ENCODE measurements around the gene SPSB3. TPM values are rescaled to one million over a fixed set of nuclear protein-coding genes. Genes with fewer than 3 reads are reported as not detected.

Gene SPSB3
- total and polyA plus RNA-seq, 4 donors = 27.7 to 60.5 (median 37.8) TPM

- H3K4me3 ChIP-seq (ENCODE audit: low read depth in 1 of 3, low read length in 3 of 3) = no peak overlapping the region
- peaks cover 20 to 73% (median 51%) of the 10 kb centered on the region in 4 donors for H3K4me1 ChIP-seq (ENCODE audit: control insufficient read depth in 4 of 4, insufficient read depth in 4 of 4, low read length in 3 of 4)
- H3K9ac ChIP-seq (ENCODE audit: low read depth in 1 of 2, low read length in 2 of 2) = no peak overlapping the region
- peaks cover 0 to 34% (median 5%) of the 10 kb centered on the region in 4 donors for H3K36me3 ChIP-seq (ENCODE audit: control insufficient read depth in 4 of 4, insufficient read depth in 3 of 4, low read depth in 1 of 4, low read length in 3 of 4)
- TF ChIP-seq RAD21 (IDR thresholded peaks at IDR 0.05) = no peak
- no peak for TF ChIP-seq ZBTB33 (IDR thresholded peaks at IDR 0.05)
- no peak for TF ChIP-seq EGR1 (IDR thresholded peaks at IDR 0.05; ENCODE audit: low read depth in 2 of 2)
- TF ChIP-seq ATF3 (IDR thresholded peaks at IDR 0.05) = no peak
- TF ChIP-seq GABPA (IDR thresholded peaks at IDR 0.05 in 1 of 2, conservative IDR thresholded peaks at IDR 0.05 in 1 of 2) = no peak
- TF ChIP-seq HNF4G (IDR thresholded peaks at IDR 0.05) = no peak
- TF ChIP-seq NR2F2 (IDR thresholded peaks at IDR 0.05) = no peak
- no peak for TF ChIP-seq TAF1 (conservative IDR thresholded peaks at IDR 0.05)
- TF ChIP-seq JUND (IDR thresholded peaks at IDR 0.05) = no peak
- TF ChIP-seq HNF4A (conservative IDR thresholded peaks at IDR 0.05) = no peak
- TF ChIP-seq FOXA2 (IDR thresholded peaks at IDR 0.05) = no peak
- TF ChIP-seq SP1 (IDR thresholded peaks at IDR 0.05) = no peak
- DNase-seq (ENCODE audit: low spot score) = no peak
- H3K9me3 ChIP-seq (ENCODE audit: control insufficient read depth in 4 of 4, low read length in 3 of 4) = no peaks in the 10 kb centered on the region
- WGBS = 91% methylated on average over 15 of the region's 15 CpGs
- H3K27me3 ChIP-seq (ENCODE audit: control insufficient read depth in 4 of 4, insufficient read depth in 4 of 4, low read length in 3 of 4) = no peaks in the 10 kb centered on the region
- no peak overlapping the region for H3K27ac ChIP-seq (ENCODE audit: low read depth in 1 of 2, low read length in 2 of 2)
Observed at GRCh38 chr16:1790261-1790610, 7.9 kb upstream of the SPSB3 start.

- Histone ChIP-seq H3K9me3 (ENCODE audit: control insufficient read depth in 4 of 4, low read length in 3 of 4) (no peaks in the 10 kb centered on the region), H3K36me3 (ENCODE audit: control insufficient read depth in 4 of 4, insufficient read depth in 3 of 4, low read depth in 1 of 4, low read length in 3 of 4) (peaks cover 0 to 34% (median 5%) of the 10 kb centered on the region in 4 donors), H3K4me1 (ENCODE audit: control insufficient read depth in 4 of 4, insufficient read depth in 4 of 4, low read length in 3 of 4) (peaks cover 15 to 73% (median 48%) of the 10 kb centered on the region in 4 donors), H3K27me3 (ENCODE audit: control insufficient read depth in 4 of 4, insufficient read depth in 4 of 4, low read length in 3 of 4) (no peaks in the 10 kb centered on the region), H3K9ac (ENCODE audit: low read depth in 1 of 2, low read length in 2 of 2) (no peak overlapping the region), H3K4me3 (ENCODE audit: low read depth in 1 of 3, low read length in 3 of 3) (no peak overlapping the region), H3K27ac (ENCODE audit: low read depth in 1 of 2, low read length in 2 of 2) (no peak overlapping the region)
- WGBS = 85% methylated on average over 25 of the region's 25 CpGs
- no peak for DNase-seq (ENCODE audit: low spot score)
- TF ChIP-seq TAF1 (conservative IDR thresholded peaks at IDR 0.05) (no peak), SP1 (IDR thresholded peaks at IDR 0.05) (no peak), MAX (IDR thresholded peaks at IDR 0.05) (no peak), FOXA2 (IDR thresholded peaks at IDR 0.05) (no peak), JUND (IDR thresholded peaks at IDR 0.05) (no peak), HNF4G (IDR thresholded peaks at IDR 0.05) (no peak), HNF4A (conservative IDR thresholded peaks at IDR 0.05) (no peak), GABPA (IDR thresholded peaks at IDR 0.05 in 1 of 2, conservative IDR thresholded peaks at IDR 0.05 in 1 of 2) (no peak), ATF3 (IDR thresholded peaks at IDR 0.05) (no peak), EGR1 (IDR thresholded peaks at IDR 0.05; ENCODE audit: low read depth in 2 of 2) (no peak), ZBTB33 (IDR thresholded peaks at IDR 0.05) (no peak), YY1 (IDR thresholded peaks at IDR 0.05) (no peak), REST (IDR thresholded peaks at IDR 0.05) (no peak), CTCF (IDR thresholded peaks at IDR 0.05; ENCODE audit: low read depth, low read length, missing input control) (no peak), RAD21 (IDR thresholded peaks at IDR 0.05) (no peak)
Observed at GRCh38 chr16:1789643-1790045, 7.3 kb upstream of the SPSB3 start.

Measured in liver (tissue), 9 donors.